IMR-90 (cell line): Measurements from ENCODE around the gene SERPINA3. TPM values are rescaled to one million over a fixed set of nuclear protein-coding genes. Genes with fewer than 3 reads are reported as not detected.

ENCODE experiments used
- ATAC-seq: fragments of 200-7000 bp; cut with Tn5 transposase; 2 replicates; pipeline ENCODE4 v1.9.1; 2020; ENCODE audit warnings: low read depth, mild to moderate bottlenecking, moderate library complexity
- BruUV-seq: library from RNA; stranded (reverse); fragments of 400-500 nt; replicated peaks from 2 replicates; lab custom pipeline; 2021; lab: Mats Ljungman, UMichigan
- CTCF ChIA-PET: fragments of 300-600 bp; formaldehyde crosslinking; extraction: SDS; loops from one replicate; lab custom pipeline; 2021; ENCODE audit warnings: antibody characterized with exemption; lab: Yijun Ruan, JAX
- POLR2A ChIA-PET: fragments of 300-600 bp; sonication (Branson Sonifier 250); formaldehyde crosslinking; loops from one replicate; lab custom pipeline; 2022; ENCODE audit warnings: antibody characterized with exemption; ENCODE audit not compliant: unreplicated experiment; lab: Charles Lee
- DNase-seq: peaks from one replicate; pipeline ENCODE4 v3.0.0; 2013
- H2AFZ ChIP-seq: replicated peaks from 2 replicates; pipeline ENCODE3; 2013; ENCODE audit warnings: low read length, mild to moderate bottlenecking; ENCODE audit not compliant: poor library complexity
- H2AK5ac ChIP-seq: 2 replicates; pipeline ENCODE4 v1.6.1; 2013; ENCODE audit warnings: low read depth, low read length, inconsistent platforms
- H2AK9ac ChIP-seq: replicated peaks from 2 replicates; pipeline ENCODE3; 2013; ENCODE audit warnings: mild to moderate bottlenecking, low read depth, low read length, moderate library complexity; ENCODE audit not compliant: poor library complexity
- H2BK120ac ChIP-seq: 2 replicates; pipeline ENCODE4 v1.6.1; 2013; ENCODE audit warnings: low read depth, low read length, inconsistent platforms
- H2BK15ac ChIP-seq: 3 replicates; pipeline ENCODE4 v1.6.1; 2013; ENCODE audit warnings: low read depth, low read length, inconsistent platforms
- H2BK20ac ChIP-seq: 2 replicates; pipeline ENCODE4 v1.6.1; 2013; ENCODE audit warnings: low read depth, mild to moderate bottlenecking, inconsistent platforms, low read length, moderate library complexity
- H2BK5ac ChIP-seq: 2 replicates; pipeline ENCODE4 v1.6.1; 2013; ENCODE audit warnings: mild to moderate bottlenecking, low read depth, low read length, inconsistent platforms; ENCODE audit not compliant: poor library complexity, severe bottlenecking
- H3K14ac ChIP-seq: replicated peaks from 2 replicates; pipeline ENCODE4 v1.6.1; 2013; ENCODE audit warnings: low read depth, low read length, inconsistent platforms
- H3K18ac ChIP-seq: 2 replicates; pipeline ENCODE4 v1.6.1; 2013; ENCODE audit warnings: low read depth, low read length, control low read depth
- H3K23ac ChIP-seq: 2 replicates; pipeline ENCODE4 v1.6.1; 2013; ENCODE audit warnings: low read depth, low read length, inconsistent platforms
- H3K27ac ChIP-seq: 2 replicates; pipeline ENCODE4 v1.5.1; 2013; ENCODE audit warnings: mild to moderate bottlenecking, control low read depth, low read length; ENCODE audit not compliant: insufficient read depth
- H3K27me3 ChIP-seq: 2 replicates; pipeline ENCODE4 v1.6.1; 2013; ENCODE audit warnings: low read length; ENCODE audit not compliant: control insufficient read depth, insufficient read depth
- H3K36me3 ChIP-seq: 2 replicates; pipeline ENCODE4 v1.6.1; 2013; ENCODE audit warnings: low read length, mixed read lengths; ENCODE audit not compliant: control insufficient read depth, insufficient read depth
- H3K4ac ChIP-seq: 2 replicates; pipeline ENCODE4 v1.6.1; 2013; ENCODE audit warnings: low read depth, low read length, inconsistent platforms
- H3K4me1 ChIP-seq: 2 replicates; pipeline ENCODE4 v1.6.1; 2013; ENCODE audit warnings: low read length, mixed read lengths; ENCODE audit not compliant: control insufficient read depth, insufficient read depth
- H3K4me2 ChIP-seq: 2 replicates; pipeline ENCODE4 v1.6.1; 2013; ENCODE audit warnings: low read depth, mild to moderate bottlenecking, control low read depth, low read length, moderate library complexity
- H3K4me3 ChIP-seq: 2 replicates; pipeline ENCODE4 v1.5.1; 2013; ENCODE audit warnings: low read depth, mild to moderate bottlenecking, control low read depth, low read length, moderate library complexity; ENCODE audit not compliant: insufficient read depth
- H3K56ac ChIP-seq: 2 replicates; pipeline ENCODE4 v1.6.1; 2013; ENCODE audit warnings: low read length, inconsistent platforms; ENCODE audit not compliant: insufficient read depth; ENCODE audit errors: extremely low read depth
- H3K79me1 ChIP-seq, 2 experiments: 2 replicates each; pipeline ENCODE4 v1.6.1; 2013; ENCODE audit warnings: low read length in 2 of 2, inconsistent platforms in 1 of 2, low read depth in 1 of 2
- H3K9ac ChIP-seq: 2 replicates; pipeline ENCODE4 v1.6.1; 2013; ENCODE audit warnings: low read depth, low read length, control low read depth
- H3K9me1 ChIP-seq: 2 replicates; pipeline ENCODE4 v1.6.1; 2013; ENCODE audit warnings: low read length, inconsistent platforms; ENCODE audit not compliant: insufficient read depth
- H3K9me3 ChIP-seq: 2 replicates; pipeline ENCODE4 v1.6.1; 2013; ENCODE audit warnings: low read length; ENCODE audit not compliant: control insufficient read depth, insufficient read depth
- H4K20me1 ChIP-seq: 2 replicates; pipeline ENCODE4 v1.6.1; 2013; ENCODE audit warnings: low read length, inconsistent platforms; ENCODE audit not compliant: insufficient read depth
- H4K5ac ChIP-seq: 2 replicates; pipeline ENCODE4 v1.6.1; 2013; ENCODE audit warnings: mild to moderate bottlenecking, low read depth, low read length, control low read depth
- H4K8ac ChIP-seq, 2 experiments: 2 replicates each; pipeline ENCODE4 v1.6.1; 2013; ENCODE audit warnings: low read depth in 2 of 2, low read length in 2 of 2, control low read depth in 1 of 2, inconsistent platforms in 1 of 2
- H4K91ac ChIP-seq: 2 replicates; pipeline ENCODE4 v1.6.1; 2013; ENCODE audit warnings: low read depth, low read length, inconsistent platforms; ENCODE audit not compliant: insufficient read depth
- BHLHE40 ChIP-seq: fragments of 150-350 bp; IDR thresholded peaks from 2 replicates; pipeline ENCODE4 v1.6.1; 2016; ENCODE audit warnings: mild to moderate bottlenecking, low read depth, low read length
- CEBPB ChIP-seq: IDR thresholded peaks from 2 replicates; pipeline ENCODE4 v1.6.1; 2012; ENCODE audit warnings: low read depth, low read length, improper control_type of control experiment
- CHD1 ChIP-seq: IDR thresholded peaks from 2 replicates; pipeline ENCODE4 v1.6.1; 2012; ENCODE audit warnings: low read depth, low read length, improper control_type of control experiment
- ELK1 ChIP-seq: fragments of 150-350 bp; IDR thresholded peaks from 2 replicates; pipeline ENCODE4 v1.6.1; 2016; ENCODE audit warnings: low read depth, mild to moderate bottlenecking, low read length, moderate library complexity, borderline replicate concordance
- MAFK ChIP-seq: IDR thresholded peaks from 2 replicates; pipeline ENCODE4 v1.6.1; 2012; ENCODE audit warnings: low read depth, low read length, improper control_type of control experiment
- MAZ ChIP-seq: IDR thresholded peaks from 2 replicates; pipeline ENCODE4 v1.6.1; 2012; ENCODE audit warnings: low read depth, mild to moderate bottlenecking, low read length, improper control_type of control experiment, moderate library complexity, borderline replicate concordance
- MXI1 ChIP-seq: IDR thresholded peaks from 2 replicates; pipeline ENCODE4 v1.6.1; 2012; ENCODE audit warnings: low read depth, mild to moderate bottlenecking, low read length, moderate library complexity, borderline replicate concordance
- NFE2L2 ChIP-seq: fragments of 150-350 bp; IDR thresholded peaks from 2 replicates; pipeline ENCODE4 v1.6.1; 2016; ENCODE audit warnings: low read depth, mild to moderate bottlenecking, low read length
- POLR2A ChIP-seq: IDR thresholded peaks from 2 replicates; pipeline ENCODE4 v1.6.1; 2012; ENCODE audit warnings: mild to moderate bottlenecking, low read depth, low read length
- RAD21 ChIP-seq: IDR thresholded peaks from 2 replicates; pipeline ENCODE4 v1.6.1; 2012; ENCODE audit warnings: low read length, improper control_type of control experiment
- RCOR1 ChIP-seq: IDR thresholded peaks from 2 replicates; pipeline ENCODE4 v1.6.1; 2012; ENCODE audit warnings: mild to moderate bottlenecking, low read length, improper control_type of control experiment; ENCODE audit not compliant: insufficient replicate concordance
- RFX5 ChIP-seq: IDR thresholded peaks from 2 replicates; pipeline ENCODE4 v1.8.0; 2012; ENCODE audit warnings: low read depth, mild to moderate bottlenecking, low read length, moderate library complexity
- SMC3 ChIP-seq: fragments of 150-350 bp; IDR thresholded peaks from 2 replicates; pipeline ENCODE4 v1.6.1; 2016; ENCODE audit warnings: low read depth, mild to moderate bottlenecking, antibody characterized with exemption, low read length, moderate library complexity
- WGBS, 2 experiments: methylation state at CpG; one replicate each; pipeline versions ENCODE4 v1.1.5 to v1.1.7; 2013; ENCODE audit warnings: missing lambda C conversion rate in 2 of 2; ENCODE audit not compliant: insufficient read length in 1 of 2; ENCODE audit errors: extremely low coverage in 2 of 2; 5-methylcytosine and 5-hydroxymethylcytosine counted together
- dilution Hi-C: fragments of 300-500 bp; cut with HindIII; formaldehyde crosslinking; loops from one replicate; pipeline ENCODE4 v1.14.3; 2018; ENCODE audit warnings: low sequenced_read_pairs; ENCODE audit not compliant: unreplicated experiment
- in situ Hi-C: fragments of 300-500 bp; cut with MboI; formaldehyde crosslinking; loops from 3 replicates; pipeline ENCODE4 v1.14.3; 2019; ENCODE audit warnings: low sequenced_read_pairs, inconsistent platforms, mixed read lengths
- intact Hi-C: fragments of 100-400 bp; cut with micrococcal nuclease; formaldehyde crosslinking; loops from 2 replicates; pipeline ENCODE4 v1.10.0; 2022
- polyA plus RNA-seq, 3 experiments: library from polyadenylated mRNA; depleted of rRNA; stranded (reverse); fragments of >200 nt; gene quantifications; 2 replicates each; pipeline ENCODE4 v1.2.3, GENCODE V29; 2012; ENCODE audit warnings: low replicate concordance in 1 of 3
- total RNA-seq: library from RNA; depleted of rRNA; stranded (reverse); fragments of >200 nt; gene quantifications from 2 replicates; pipeline ENCODE4 v1.2.3, GENCODE V29; 2012
- TF ChIP-seq, protein P1 (sequence below): conservative IDR thresholded peaks from 2 replicates; pipeline ENCODE4 v1.5.1; 2012; ENCODE audit warnings: mild to moderate bottlenecking, low read depth, low read length, improper control_type of control experiment
- TF ChIP-seq, protein P2 (sequence below): fragments of 150-350 bp; IDR thresholded peaks from 2 replicates; pipeline ENCODE4 v1.6.1; 2017; ENCODE audit warnings: mild to moderate bottlenecking, antibody characterized with exemption, low read length, low read depth

SERPINA3 gene
- total and polyA plus RNA-seq, 2 of the 4 experiments (the other 2 are of a cell fraction) = 0.36 to 0.48 TPM

- POLR2A ChIA-PET = no interaction called here
- peak within 1 kb of the TSS; percentile 74 for H2AFZ ChIP-seq
- TF ChIP-seq, protein P1, sequence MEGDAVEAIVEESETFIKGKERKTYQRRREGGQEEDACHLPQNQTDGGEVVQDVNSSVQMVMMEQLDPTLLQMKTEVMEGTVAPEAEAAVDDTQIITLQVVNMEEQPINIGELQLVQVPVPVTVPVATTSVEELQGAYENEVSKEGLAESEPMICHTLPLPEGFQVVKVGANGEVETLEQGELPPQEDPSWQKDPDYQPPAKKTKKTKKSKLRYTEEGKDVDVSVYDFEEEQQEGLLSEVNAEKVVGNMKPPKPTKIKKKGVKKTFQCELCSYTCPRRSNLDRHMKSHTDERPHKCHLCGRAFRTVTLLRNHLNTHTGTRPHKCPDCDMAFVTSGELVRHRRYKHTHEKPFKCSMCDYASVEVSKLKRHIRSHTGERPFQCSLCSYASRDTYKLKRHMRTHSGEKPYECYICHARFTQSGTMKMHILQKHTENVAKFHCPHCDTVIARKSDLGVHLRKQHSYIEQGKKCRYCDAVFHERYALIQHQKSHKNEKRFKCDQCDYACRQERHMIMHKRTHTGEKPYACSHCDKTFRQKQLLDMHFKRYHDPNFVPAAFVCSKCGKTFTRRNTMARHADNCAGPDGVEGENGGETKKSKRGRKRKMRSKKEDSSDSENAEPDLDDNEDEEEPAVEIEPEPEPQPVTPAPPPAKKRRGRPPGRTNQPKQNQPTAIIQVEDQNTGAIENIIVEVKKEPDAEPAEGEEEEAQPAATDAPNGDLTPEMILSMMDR = no peak
- TF ChIP-seq RCOR1 = no peak
- TF ChIP-seq POLR2A = no peak
- TF ChIP-seq RAD21 = no peak
- TF ChIP-seq NFE2L2 = no peak
- TF ChIP-seq CHD1 = no peak
- no peak for TF ChIP-seq ELK1
- no peak for TF ChIP-seq MAFK
- TF ChIP-seq RFX5 = no peak
- TF ChIP-seq MAZ = no peak
- no peak for TF ChIP-seq SMC3
- no peak for TF ChIP-seq MXI1
- no peak for TF ChIP-seq CEBPB
- TF ChIP-seq, protein P2, sequence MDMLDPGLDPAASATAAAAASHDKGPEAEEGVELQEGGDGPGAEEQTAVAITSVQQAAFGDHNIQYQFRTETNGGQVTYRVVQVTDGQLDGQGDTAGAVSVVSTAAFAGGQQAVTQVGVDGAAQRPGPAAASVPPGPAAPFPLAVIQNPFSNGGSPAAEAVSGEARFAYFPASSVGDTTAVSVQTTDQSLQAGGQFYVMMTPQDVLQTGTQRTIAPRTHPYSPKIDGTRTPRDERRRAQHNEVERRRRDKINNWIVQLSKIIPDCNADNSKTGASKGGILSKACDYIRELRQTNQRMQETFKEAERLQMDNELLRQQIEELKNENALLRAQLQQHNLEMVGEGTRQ = no peak
- TF ChIP-seq BHLHE40 = no peak
These were observed 30.8 kb upstream of the SERPINA3 start, which contains the start of gene SERPINA5 for GRCh38 chr14:94581127-94581999. TSS of gene SERPINA5 (plus strand) at chr14:94581426. CDS start at chr14:94587363, 5,937 bp downstream.

More at GRCh38 chr14:94581127-94581999, 30.8 kb upstream of the SERPINA3 start, which contains the start of gene SERPINA5:
- Histone ChIP-seq H2AK5ac (no peak within 1 kb of the TSS), H4K20me1 (no peaks in the 10 kb centered on the region), H3K36me3 (no peaks in the 10 kb centered on the region), H3K18ac (no peak within 1 kb of the TSS), H3K27ac (no peak within 1 kb of the TSS), H3K9me3 (no peaks in the 10 kb centered on the region; the same call in 1 of the 2 replicates), H3K23ac (no peak within 1 kb of the TSS), H2AK9ac (no peak within 1 kb of the TSS), H2BK5ac (no peak within 1 kb of the TSS), H2BK120ac (no peak within 1 kb of the TSS), H3K9me1 (no peaks in the 10 kb centered on the region), H4K5ac (no peak within 1 kb of the TSS), H3K14ac (no peak within 1 kb of the TSS), H3K79me1 (no peaks in the 10 kb centered on the region), H4K91ac (no peak within 1 kb of the TSS), H3K27me3 (no peaks in the 10 kb centered on the region; the same call in 1 of the 2 replicates), H2BK20ac (no peak within 1 kb of the TSS), H3K4me3 (no peak within 1 kb of the TSS), H3K9ac (no peak within 1 kb of the TSS), H4K8ac (no peak within 1 kb of the TSS), H3K4ac (no peak within 1 kb of the TSS), H3K4me2 (no peak within 1 kb of the TSS), H2BK15ac (no peak within 1 kb of the TSS), H3K4me1 (no peaks in the 10 kb centered on the region), H3K56ac (no peak within 1 kb of the TSS)
- CTCF ChIA-PET = no interaction called here
- no peak for DNase-seq
- BruUV-seq = no TSS peak
- intact Hi-C loops (no loop called here), in situ Hi-C loops (no loop called here), dilution Hi-C loops (no loop called here)
- peak; percentile 44; the same call in 1 of the 2 replicates for ATAC-seq
- 23% methylated on average over 9 of the region's 18 CpGs; no CpG with 5 or more reads in 1 of the 2 experiments for WGBS, 2 experiments
